Vein endothelial cell (primary cell): Measurements from ENCODE around the gene TSTD2. TPM values are rescaled to one million over a fixed set of nuclear protein-coding genes. Genes with fewer than 3 reads are reported as not detected.

Experiments used
- total RNA-seq: library from RNA; depleted of rRNA; stranded (reverse); fragments of >200 nt; gene quantifications from 2 replicates; pipeline ENCODE4 v1.2.3, GENCODE V29; 2012

The TSTD2 gene
- total RNA-seq, result 11.0 and 12.7 TPM in 2 replicates

DNA sequence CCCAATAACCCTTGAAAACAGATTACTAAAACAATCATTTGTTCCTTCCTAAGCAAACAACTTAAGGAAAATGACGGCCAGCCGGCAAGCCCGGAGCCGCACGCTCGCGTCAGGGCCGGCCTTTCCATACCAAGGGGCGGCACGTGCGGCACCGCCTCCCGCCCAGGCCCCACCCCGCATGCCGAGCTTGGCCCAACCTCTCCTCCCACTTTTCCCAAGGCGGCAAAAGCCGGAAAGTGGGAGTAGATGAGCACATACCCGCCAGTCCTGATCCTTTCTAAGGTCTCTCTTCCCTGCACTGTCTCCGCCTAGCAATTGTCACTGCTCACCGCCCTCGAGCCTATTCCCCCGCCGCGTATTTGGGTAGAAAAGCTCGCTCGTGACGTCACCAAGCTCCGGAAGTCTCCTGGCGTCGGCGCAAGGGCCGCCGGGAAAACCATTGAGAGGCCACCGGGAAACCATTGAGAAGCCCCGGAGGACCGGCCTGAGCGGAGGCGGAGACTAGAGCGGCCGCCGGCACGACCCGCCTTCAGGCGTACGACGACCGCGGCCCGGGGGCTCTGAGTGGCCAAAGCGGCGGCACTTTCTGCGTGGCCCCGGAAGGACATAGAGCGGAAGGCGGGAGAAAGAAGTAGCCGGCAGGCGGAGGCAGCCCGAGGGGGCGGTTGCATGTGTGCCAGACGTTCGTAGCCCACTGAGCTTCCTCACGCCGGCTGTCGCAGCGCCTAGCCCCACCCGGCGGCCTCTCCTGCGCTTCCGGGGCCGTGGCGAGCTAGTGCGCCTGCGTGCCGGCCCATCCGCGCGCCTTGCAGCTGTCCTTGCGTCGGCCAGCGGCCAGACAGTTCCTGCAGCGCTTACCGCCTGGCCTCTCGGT, at the start of gene TSTD2, which contains the start of gene NCBP1:
Gene TSTD2 (minus strand): TSS at position 384 of the 874 bp plus-strand sequence. CDS start 5,806 bp downstream, outside the sequence.
Gene NCBP1 (plus strand): TSS at position 837 of the 874 bp plus-strand sequence. CDS start 61 bp downstream, outside the sequence.

Other genes with a start within 250 kb of the TSTD2 start
- gene TDRD7, start 221.3 kb downstream of the TSTD2 start, total RNA-seq, result 14.6 and 14.7 TPM in 2 replicates
- gene TMOD1, start 131.7 kb downstream of the TSTD2 start, total RNA-seq, result 1.1 and 2.0 TPM in 2 replicates
- gene NCBP1, start 453 bp upstream of the TSTD2 start, total RNA-seq, result 38.2 and 41.7 TPM in 2 replicates
- gene XPA, start 64.0 kb upstream of the TSTD2 start, total RNA-seq, result 8.8 and 9.5 TPM in 2 replicates
- not detected in 2 replicates for gene FOXE1, start 219.9 kb upstream of the TSTD2 start, total RNA-seq